Right atrium auricular region (tissue), 2 donors: Measurements from ENCODE around the gene COL5A2. TPM values are rescaled to one million over a fixed set of nuclear protein-coding genes. Genes with fewer than 3 reads are reported as not detected.

ENCODE experiments used
- DNase-seq: peaks from one replicate; pipeline ENCODE4 v3.0.0-alpha.2; 2019; ENCODE audit warnings: low spot score
- H3K27ac ChIP-seq, 2 donors: fragments of 200-600 bp; sonication (generic); 1 replicate in 1 of 2; 2 replicates in 1 of 2; pipeline ENCODE4 v1.5.1; 2016 to 2019
- H3K27me3 ChIP-seq, 2 donors: fragments of 200-600 bp; sonication (generic); one replicate each; pipeline versions ENCODE4 v1.5.1 to v1.6.0; 2017 to 2019
- H3K36me3 ChIP-seq: fragments of 200-600 bp; sonication (generic); one replicate; pipeline ENCODE4 v1.5.1; 2016
- H3K4me1 ChIP-seq, 2 donors: fragments of 200-600 bp; sonication (generic); one replicate each; pipeline versions ENCODE4 v1.5.1 to v1.6.0; 2017 to 2019
- H3K4me3 ChIP-seq, 2 donors: fragments of 200-600 bp; sonication (generic); 1 replicate in 1 of 2; 2 replicates in 1 of 2; pipeline ENCODE4 v1.5.1; 2017 to 2019; ENCODE audit warnings: mild to moderate bottlenecking in 1 of 2, moderate library complexity in 1 of 2
- H3K9me3 ChIP-seq, 2 donors: fragments of 200-600 bp; sonication (generic); one replicate each; pipeline ENCODE4 v1.5.1; 2019
- total RNA-seq, 2 donors: library from RNA; depleted of rRNA; stranded (reverse); fragments of >200 nt; gene quantifications; one replicate each; pipeline ENCODE4 v1.1.0, GENCODE V29; 2016
- TF ChIP-seq, protein P1 (sequence below), 2 donors: fragments of 200-600 bp; sonication (generic); IDR thresholded peaks; one replicate each; pipeline ENCODE4 v1.5.1; 2019; ENCODE audit warnings: antibody characterized with exemption in 2 of 2

Gene COL5A2
- total RNA-seq, 2 donors from 2014 or later, result 15.8 to 24.8 TPM

DNA sequence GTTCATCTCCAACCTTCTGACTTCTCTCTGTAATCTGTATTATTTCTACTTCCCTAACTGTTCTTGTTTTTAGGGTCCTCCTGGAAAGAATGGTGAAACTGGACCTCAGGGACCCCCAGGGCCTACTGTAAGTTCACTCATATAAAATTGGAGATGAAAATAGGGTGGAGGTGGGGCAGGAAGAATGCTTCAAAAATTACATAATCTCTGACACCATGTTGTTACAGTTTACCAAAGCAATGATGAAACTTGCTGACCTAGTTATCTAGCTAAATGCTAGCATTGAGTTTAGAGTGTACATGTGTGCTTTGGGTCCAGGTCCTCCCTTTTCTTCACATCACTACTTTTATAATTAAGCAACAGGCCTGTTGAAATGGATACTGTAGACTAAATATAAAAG lies 182.3 kb downstream of the COL5A2 start:
- DNase-seq, result no peak
- TF ChIP-seq, protein P1, sequence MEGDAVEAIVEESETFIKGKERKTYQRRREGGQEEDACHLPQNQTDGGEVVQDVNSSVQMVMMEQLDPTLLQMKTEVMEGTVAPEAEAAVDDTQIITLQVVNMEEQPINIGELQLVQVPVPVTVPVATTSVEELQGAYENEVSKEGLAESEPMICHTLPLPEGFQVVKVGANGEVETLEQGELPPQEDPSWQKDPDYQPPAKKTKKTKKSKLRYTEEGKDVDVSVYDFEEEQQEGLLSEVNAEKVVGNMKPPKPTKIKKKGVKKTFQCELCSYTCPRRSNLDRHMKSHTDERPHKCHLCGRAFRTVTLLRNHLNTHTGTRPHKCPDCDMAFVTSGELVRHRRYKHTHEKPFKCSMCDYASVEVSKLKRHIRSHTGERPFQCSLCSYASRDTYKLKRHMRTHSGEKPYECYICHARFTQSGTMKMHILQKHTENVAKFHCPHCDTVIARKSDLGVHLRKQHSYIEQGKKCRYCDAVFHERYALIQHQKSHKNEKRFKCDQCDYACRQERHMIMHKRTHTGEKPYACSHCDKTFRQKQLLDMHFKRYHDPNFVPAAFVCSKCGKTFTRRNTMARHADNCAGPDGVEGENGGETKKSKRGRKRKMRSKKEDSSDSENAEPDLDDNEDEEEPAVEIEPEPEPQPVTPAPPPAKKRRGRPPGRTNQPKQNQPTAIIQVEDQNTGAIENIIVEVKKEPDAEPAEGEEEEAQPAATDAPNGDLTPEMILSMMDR (IDR thresholded peaks at IDR 0.05), result no peak
- Histone ChIP-seq H3K9me3 (no peaks in the 10 kb centered on the region), H3K4me3 (no peak overlapping the region), H3K4me1 (no peaks in the 10 kb centered on the region), H3K36me3 (peaks cover 59% of the 10 kb centered on the region), H3K27ac (no peak overlapping the region), H3K27me3 (no peaks in the 10 kb centered on the region)

GRCh38 chr2:188993247-188993646 lies 186.3 kb downstream of the COL5A2 start:
- Histone ChIP-seq H3K36me3 (peaks cover 51% of the 10 kb centered on the region), H3K9me3 (no peaks in the 10 kb centered on the region), H3K27me3 (no peaks in the 10 kb centered on the region), H3K4me3 (no peak overlapping the region), H3K27ac (no peak overlapping the region), H3K4me1 (no peaks in the 10 kb centered on the region)
- no peak for DNase-seq
- TF ChIP-seq, protein P1 (IDR thresholded peaks at IDR 0.05), result no peak

- H3K27me3 ChIP-seq, result no peaks in the 10 kb centered on the region
- H3K4me1 ChIP-seq, result no peaks in the 10 kb centered on the region
- DNase-seq, result no peak
- TF ChIP-seq, protein P1 (IDR thresholded peaks at IDR 0.05), result no peak
- no peak overlapping the region for H3K4me3 ChIP-seq
- peaks cover 15% of the 10 kb centered on the region for H3K36me3 ChIP-seq
- no peaks in the 10 kb centered on the region for H3K9me3 ChIP-seq
- H3K27ac ChIP-seq, result peak overlapping the region; percentile 35 to 52
These were observed 192.7 kb downstream of the COL5A2 start for GRCh38 chr2:188986839-188987238.

DNA sequence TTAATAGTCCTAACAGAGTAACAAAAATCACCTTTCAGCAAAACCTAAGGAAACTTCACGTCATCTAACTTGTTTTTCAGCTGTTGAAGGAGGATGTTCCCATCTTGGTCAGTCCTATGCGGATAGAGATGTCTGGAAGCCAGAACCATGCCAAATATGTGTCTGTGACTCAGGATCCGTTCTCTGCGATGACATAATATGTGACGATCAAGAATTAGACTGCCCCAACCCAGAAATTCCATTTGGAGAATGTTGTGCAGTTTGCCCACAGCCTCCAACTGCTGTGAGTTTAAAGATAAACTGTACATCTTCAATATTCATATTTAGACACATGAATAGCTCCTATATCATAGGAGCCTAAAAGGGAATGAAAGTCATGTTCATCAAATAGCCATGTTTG lies 194.9 kb downstream of the COL5A2 start:
- DNase-seq, result no peak
- Histone ChIP-seq H3K4me1 (no peaks in the 10 kb centered on the region), H3K27ac (peak overlapping the region; percentile 49 to 84), H3K27me3 (no peaks in the 10 kb centered on the region), H3K36me3 (peaks cover 9% of the 10 kb centered on the region), H3K4me3 (no peak overlapping the region), H3K9me3 (no peaks in the 10 kb centered on the region)
- TF ChIP-seq, protein P1 (IDR thresholded peaks at IDR 0.05), result no peak

GRCh38 chr2:188984065-188984491 lies 195.5 kb downstream of the COL5A2 start:
- Histone ChIP-seq H3K27ac (peak overlapping the region; percentile 49 to 84), H3K4me3 (no peak overlapping the region), H3K27me3 (no peaks in the 10 kb centered on the region), H3K9me3 (no peaks in the 10 kb centered on the region), H3K36me3 (peaks cover 7% of the 10 kb centered on the region), H3K4me1 (no peaks in the 10 kb centered on the region)
- no peak for DNase-seq
- TF ChIP-seq, protein P1 (IDR thresholded peaks at IDR 0.05), result peak in 1 of 2 donors; percentile 41

DNA sequence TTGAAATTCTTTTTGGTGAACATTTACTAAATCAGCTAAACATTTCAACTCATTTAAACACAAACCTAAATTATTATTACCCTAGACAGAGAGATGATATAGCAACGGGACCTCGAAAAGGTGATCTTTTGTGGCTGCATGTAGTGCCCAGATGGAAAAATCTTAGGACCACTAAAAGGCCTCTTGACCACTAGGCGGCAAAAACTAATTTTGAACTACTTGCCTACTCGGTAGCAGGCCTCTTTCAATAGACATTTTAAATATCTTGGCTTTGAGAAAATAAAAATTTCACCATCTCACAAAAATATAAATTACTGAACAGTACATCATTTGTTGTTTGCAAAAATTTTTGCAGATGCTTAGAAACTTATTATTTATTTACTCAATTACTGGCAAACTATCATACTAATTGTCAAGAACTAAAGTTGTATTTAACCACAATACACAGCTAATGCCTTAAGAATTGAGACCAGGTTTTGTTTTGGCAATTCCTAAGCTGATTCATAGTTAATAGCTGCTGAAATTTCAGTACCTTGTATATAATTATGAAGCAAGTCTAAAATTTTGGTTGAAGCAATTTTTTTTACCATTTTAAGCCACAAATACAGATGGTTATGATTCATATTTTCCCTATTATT lies 196.0 kb downstream of the COL5A2 start:
- H3K4me1 ChIP-seq, result no peaks in the 10 kb centered on the region
- no peaks in the 10 kb centered on the region for H3K27me3 ChIP-seq
- H3K27ac ChIP-seq, result peak overlapping the region; percentile 49 to 84
- H3K36me3 ChIP-seq, result peaks cover 4% of the 10 kb centered on the region
- no peak overlapping the region for H3K4me3 ChIP-seq
- no peak for DNase-seq
- H3K9me3 ChIP-seq, result no peaks in the 10 kb centered on the region
- TF ChIP-seq, protein P1 (IDR thresholded peaks at IDR 0.05), result peak in 1 of 2 donors; percentile 50
